DOHH2 (cell line): ENCODE results near the gene LIMK1.

Experiments
- H3F3A ChIP-seq: fragments of 200-600 bp; sonication (generic), shearing (Covaris generic); 2 replicates; pipeline ENCODE4 v1.6.0; 2016; ENCODE audit warnings: antibody characterized with exemption, mild to moderate bottlenecking; ENCODE audit not compliant: control insufficient read depth, insufficient read depth
- H3K27ac ChIP-seq: fragments of 200-600 bp; sonication (generic); 2 replicates; pipeline ENCODE4 v1.5.1; 2014; ENCODE audit warnings: low read depth, mild to moderate bottlenecking, low read length, moderate library complexity
- H3K27me3 ChIP-seq: fragments of 200-600 bp; sonication (generic); 2 replicates; pipeline ENCODE4 v1.6.1; 2014; ENCODE audit warnings: mild to moderate bottlenecking, low read length, mixed read lengths; ENCODE audit not compliant: control insufficient read depth
- H3K36me3 ChIP-seq: fragments of 200-600 bp; sonication (generic); 2 replicates; pipeline ENCODE4 v1.6.1; 2014; ENCODE audit warnings: mild to moderate bottlenecking, low read length, moderate library complexity, mixed read lengths; ENCODE audit not compliant: control insufficient read depth
- H3K4me1 ChIP-seq: fragments of 200-600 bp; sonication (generic); 2 replicates; pipeline ENCODE4 v1.6.1; 2014; ENCODE audit warnings: mild to moderate bottlenecking, low read length, mixed read lengths; ENCODE audit not compliant: control insufficient read depth
- H3K4me2 ChIP-seq: fragments of 200-600 bp; sonication (generic); 2 replicates; pipeline ENCODE4 v1.6.0; 2014; ENCODE audit warnings: mild to moderate bottlenecking, low read length, moderate library complexity
- H3K4me3 ChIP-seq: fragments of 200-600 bp; sonication (generic); 2 replicates; pipeline ENCODE4 v1.5.1; 2014; ENCODE audit warnings: mild to moderate bottlenecking, low read length, mixed read lengths
- H3K79me2 ChIP-seq: fragments of 200-600 bp; sonication (generic); 2 replicates; pipeline ENCODE4 v1.6.1; 2014; ENCODE audit warnings: mild to moderate bottlenecking, low read length, mixed read lengths; ENCODE audit not compliant: control insufficient read depth
- H3K9me2 ChIP-seq: fragments of 200-600 bp; sonication (generic); replicated peaks from 2 replicates; pipeline ENCODE4 v1.6.1; 2014; ENCODE audit warnings: mild to moderate bottlenecking, low read length, mixed read lengths; ENCODE audit not compliant: control insufficient read depth
- H3K9me3 ChIP-seq: fragments of 200-600 bp; sonication (generic); 2 replicates; pipeline ENCODE4 v1.6.1; 2014; ENCODE audit warnings: antibody characterized with exemption, low read length, mixed read lengths; ENCODE audit not compliant: control insufficient read depth, insufficient read depth
- H4K20me1 ChIP-seq: fragments of 200-600 bp; sonication (generic); 2 replicates; pipeline ENCODE4 v1.6.0; 2014; ENCODE audit warnings: low read depth, mild to moderate bottlenecking, antibody characterized with exemption, low read length, moderate library complexity; ENCODE audit not compliant: control insufficient read depth, insufficient read depth
- CTCF ChIP-seq: fragments of 200-600 bp; sonication (generic); IDR thresholded peaks from one replicate; pipeline ENCODE4 v1.5.1; 2014; ENCODE audit warnings: antibody characterized with exemption, mild to moderate bottlenecking, low read depth, low read length; ENCODE audit not compliant: poor library complexity, severe bottlenecking
- EZH2phosphoT487 ChIP-seq: fragments of 200-600 bp; sonication (generic); IDR thresholded peaks from 2 replicates; pipeline ENCODE4 v1.6.1; 2017; ENCODE audit warnings: borderline replicate concordance, mild to moderate bottlenecking, antibody characterized with exemption, low read length, moderate library complexity, mixed read lengths

The LIMK1 gene

GRCh38 chr7:74153736-74154135, 70.1 kb downstream of the LIMK1 start:
- Histone ChIP-seq H3K9me3 (no peaks in the 10 kb centered on the region), H3K79me2 (no peaks in the 10 kb centered on the region), H3F3A (0 out of 2 replicates have a peak, but pooled peaks cover 4% of the 10 kb centered on the region), H3K4me2 (no peak overlapping the region), H3K4me3 (no peak overlapping the region), H3K9me2 (no peaks in the 10 kb centered on the region), H4K20me1 (no peaks in the 10 kb centered on the region), H3K27me3 (no peaks in the 10 kb centered on the region), H3K36me3 (no peaks in the 10 kb centered on the region), H3K4me1 (peaks cover 19% of the 10 kb centered on the region), H3K27ac (no peak overlapping the region)
- TF ChIP-seq CTCF = no peak
- no peak for TF ChIP-seq EZH2phosphoT487

- Histone ChIP-seq H3F3A (no peaks in the 10 kb centered on the region), H3K4me2 (no peak overlapping the region), H3K9me3 (no peaks in the 10 kb centered on the region), H4K20me1 (no peaks in the 10 kb centered on the region), H3K79me2 (no peaks in the 10 kb centered on the region), H3K27me3 (no peaks in the 10 kb centered on the region), H3K36me3 (no peaks in the 10 kb centered on the region), H3K4me3 (no peak overlapping the region), H3K4me1 (peaks cover 14% of the 10 kb centered on the region), H3K9me2 (no peaks in the 10 kb centered on the region), H3K27ac (no peak overlapping the region)
- TF ChIP-seq CTCF = no peak
- no peak for TF ChIP-seq EZH2phosphoT487
These were observed 72.3 kb downstream of the LIMK1 start for GRCh38 chr7:74155810-74156395.

GRCh38 chr7:74157605-74158004, 74.0 kb downstream of the LIMK1 start:
- no peaks in the 10 kb centered on the region for H3K9me2 ChIP-seq
- H3F3A ChIP-seq = no peaks in the 10 kb centered on the region
- H3K36me3 ChIP-seq = no peaks in the 10 kb centered on the region
- H4K20me1 ChIP-seq = no peaks in the 10 kb centered on the region
- no peaks in the 10 kb centered on the region for H3K27me3 ChIP-seq
- H3K4me2 ChIP-seq = no peak overlapping the region
- H3K27ac ChIP-seq = no peak overlapping the region
- no peaks in the 10 kb centered on the region for H3K79me2 ChIP-seq
- H3K4me1 ChIP-seq = peaks cover 6% of the 10 kb centered on the region
- H3K9me3 ChIP-seq = no peaks in the 10 kb centered on the region
- no peak for TF ChIP-seq CTCF
- TF ChIP-seq EZH2phosphoT487 = no peak
- no peak overlapping the region for H3K4me3 ChIP-seq
